GM12865 (cell line): ENCODE measurements around the gene SPDYE2B.
A peak's percentile ranks its signal among the peaks of the same experiment; 100 is the strongest.
"Not testable (repeated sequence)": the region's sequence is repeated elsewhere in the genome, so short reads cannot be mapped to it uniquely, and the experiment has no call there.

Source experiments
- DNase-seq: peaks from one replicate; pipeline ENCODE4 v3.0.0; 2010; ENCODE audit warnings: low read depth
- H3K4me3 ChIP-seq: 2 replicates; pipeline ENCODE4 v1.5.1; 2011; ENCODE audit warnings: mild to moderate bottlenecking, low read depth, low read length, control low read depth

Gene SPDYE2B, protein sequence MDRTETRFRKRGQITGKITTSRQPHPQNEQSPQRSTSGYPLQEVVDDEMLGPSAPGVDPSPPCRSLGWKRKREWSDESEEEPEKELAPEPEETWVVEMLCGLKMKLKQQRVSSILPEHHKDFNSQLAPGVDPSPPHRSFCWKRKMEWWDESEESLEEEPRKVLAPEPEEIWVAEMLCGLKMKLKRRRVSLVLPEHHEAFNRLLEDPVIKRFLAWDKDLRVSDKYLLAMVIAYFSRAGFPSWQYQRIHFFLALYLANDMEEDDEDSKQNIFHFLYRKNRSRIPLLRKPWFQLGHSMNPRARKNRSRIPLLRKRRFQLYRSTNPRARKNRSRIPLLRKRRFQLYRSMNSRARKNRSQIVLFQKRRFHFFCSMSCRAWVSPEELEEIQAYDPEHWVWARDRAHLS

DNA sequence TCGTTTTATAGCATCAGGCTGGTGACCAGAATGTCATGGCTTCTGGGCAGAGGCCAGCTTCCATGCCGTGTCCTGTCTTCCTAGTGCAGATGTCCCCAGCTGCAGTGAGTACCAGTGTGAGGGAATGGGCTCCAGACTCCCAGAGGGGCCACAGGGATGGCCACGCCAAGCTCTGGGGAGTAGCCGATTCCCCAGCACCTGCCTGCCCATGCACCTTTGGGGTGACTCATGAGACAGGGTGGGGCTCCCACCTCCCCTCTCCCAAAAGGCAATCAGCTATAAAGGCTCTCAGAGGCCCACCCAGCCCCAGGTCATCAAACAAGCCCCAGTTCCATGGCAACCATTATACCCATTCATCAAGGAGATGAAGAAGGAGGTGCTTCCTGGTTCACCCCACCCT is at the start of gene SPDYE2B:
SPDYE2B (plus strand) TSS at position 396 of the 400 bp plus-strand sequence. CDS start 2,030 bp downstream, outside the sequence.
- not testable (repeated sequence) for H3K4me3 ChIP-seq, DNase-seq

DNA sequence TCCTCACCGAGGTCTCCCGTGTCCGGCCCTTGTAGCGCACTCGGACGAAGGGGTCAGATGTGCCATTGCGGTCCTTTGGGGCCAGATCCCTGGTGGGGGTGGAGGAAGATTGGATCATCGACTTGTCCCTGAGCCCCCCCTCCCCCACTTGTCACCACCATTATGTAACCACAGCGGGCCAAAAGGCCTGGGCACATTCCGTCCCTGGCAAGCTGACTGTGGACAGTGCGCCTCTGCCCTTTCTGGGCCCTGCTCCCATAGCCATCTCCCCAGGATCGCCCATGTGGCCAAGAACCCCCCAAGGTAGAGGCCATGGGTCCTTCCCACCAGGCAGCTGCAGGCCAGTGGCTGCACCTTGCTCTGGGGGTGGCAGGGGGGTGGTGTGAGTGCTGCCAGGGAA is 47.8 kb upstream of the SPDYE2B start:
- not testable (repeated sequence) for H3K4me3 ChIP-seq, DNase-seq

DNA sequence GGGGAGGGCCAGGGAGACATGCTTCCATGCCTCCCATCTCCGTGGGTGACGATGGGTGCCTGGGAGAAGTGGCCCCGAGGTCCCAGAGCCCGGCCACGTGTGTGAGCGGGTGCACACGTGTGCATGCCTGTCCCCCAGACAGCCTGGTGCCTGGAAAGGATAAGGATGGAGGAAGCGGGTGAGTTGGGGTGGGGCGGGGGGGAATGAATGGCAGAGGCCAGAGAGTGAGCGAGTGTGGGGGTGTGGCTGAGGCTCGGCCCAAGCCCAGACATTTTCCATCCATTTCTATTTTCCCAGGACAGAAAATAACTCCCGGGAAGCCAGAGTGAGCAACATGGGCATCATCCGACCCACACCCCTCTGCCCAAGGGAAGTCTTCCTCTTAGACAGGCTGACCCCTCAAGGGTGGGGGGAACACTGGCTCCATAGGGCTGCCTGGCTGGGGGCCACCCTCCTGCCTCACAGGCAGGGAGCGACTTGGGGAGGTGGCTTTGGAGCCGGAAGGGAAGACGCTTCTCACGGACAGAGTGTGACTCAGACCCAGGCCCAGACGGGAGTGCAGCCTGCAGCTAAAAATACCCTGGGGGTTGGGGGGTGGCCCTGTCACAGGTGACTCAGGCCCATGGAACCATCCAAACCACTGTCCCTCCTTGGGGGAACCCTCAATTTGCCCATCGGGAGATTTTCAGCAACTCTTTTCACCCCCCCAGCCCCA is 45.5 kb upstream of the SPDYE2B start:
- DNase-seq, H3K4me3 ChIP-seq: not testable (repeated sequence)

DNA sequence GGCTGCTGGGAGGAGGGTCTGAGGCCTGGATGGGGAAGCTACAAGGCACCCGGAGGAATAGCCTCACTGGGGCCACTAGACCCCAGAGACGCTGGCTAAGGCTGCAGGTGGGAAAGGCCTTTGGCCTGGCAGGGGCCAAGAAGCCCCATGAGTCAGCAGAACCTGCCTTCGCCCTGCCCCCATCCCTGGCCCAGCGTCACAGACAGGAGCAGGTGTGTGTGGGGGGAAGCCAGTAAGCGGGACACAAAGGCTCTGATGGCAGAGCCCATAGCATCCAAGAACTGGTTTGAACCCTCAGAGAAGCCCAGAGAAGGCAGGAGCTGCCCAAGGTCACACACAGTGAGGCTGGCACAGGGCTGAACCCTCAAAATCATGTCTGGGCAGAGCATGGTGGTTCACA is 43.3 kb upstream of the SPDYE2B start:
- H3K4me3 ChIP-seq = not testable (repeated sequence)

DNA sequence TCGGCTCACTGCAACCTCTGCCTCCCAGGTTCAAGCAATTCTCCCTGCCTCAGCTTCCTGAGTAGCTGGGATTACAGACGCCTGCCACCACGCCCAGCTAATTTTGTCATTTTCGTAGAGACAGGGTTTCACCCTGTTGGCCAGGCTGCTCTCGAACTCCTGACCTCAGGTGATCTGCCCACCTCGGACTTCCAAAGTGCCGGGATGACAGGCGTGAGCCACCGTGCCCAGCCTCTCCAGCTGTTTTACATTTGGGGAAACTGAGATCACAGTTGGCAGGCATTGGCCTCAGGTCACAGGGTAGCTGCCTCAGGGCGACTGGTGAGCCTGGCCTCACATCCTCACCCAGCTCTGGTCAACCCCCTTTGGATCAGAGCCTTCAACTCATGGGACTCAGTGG is 40.4 kb upstream of the SPDYE2B start:
- H3K4me3 ChIP-seq, DNase-seq: not testable (repeated sequence)

More for the DNA sequence above, 43.3 kb upstream of the SPDYE2B start:
- DNase-seq = not testable (repeated sequence)

DNA sequence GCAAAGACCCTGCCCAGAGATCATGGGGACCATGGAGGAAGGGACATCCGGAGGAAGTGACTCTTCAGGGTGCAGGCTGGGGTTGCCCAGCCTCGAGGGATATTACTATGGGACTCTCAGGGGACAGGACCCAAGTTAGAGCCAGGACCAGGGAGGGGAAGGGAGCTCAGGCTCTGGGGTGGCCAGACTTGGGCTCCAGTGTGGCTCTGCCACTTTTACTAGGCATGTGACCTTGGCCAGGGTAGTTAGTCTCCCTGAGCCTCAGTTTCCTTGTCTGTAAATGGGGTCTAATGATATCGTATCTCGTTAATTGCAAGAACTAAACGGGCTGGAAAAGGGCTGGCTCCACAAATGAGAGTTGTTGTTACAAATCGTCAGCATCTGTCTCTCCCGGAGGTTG is 39.7 kb upstream of the SPDYE2B start:
- DNase-seq, H3K4me3 ChIP-seq: not testable (repeated sequence)

DNA sequence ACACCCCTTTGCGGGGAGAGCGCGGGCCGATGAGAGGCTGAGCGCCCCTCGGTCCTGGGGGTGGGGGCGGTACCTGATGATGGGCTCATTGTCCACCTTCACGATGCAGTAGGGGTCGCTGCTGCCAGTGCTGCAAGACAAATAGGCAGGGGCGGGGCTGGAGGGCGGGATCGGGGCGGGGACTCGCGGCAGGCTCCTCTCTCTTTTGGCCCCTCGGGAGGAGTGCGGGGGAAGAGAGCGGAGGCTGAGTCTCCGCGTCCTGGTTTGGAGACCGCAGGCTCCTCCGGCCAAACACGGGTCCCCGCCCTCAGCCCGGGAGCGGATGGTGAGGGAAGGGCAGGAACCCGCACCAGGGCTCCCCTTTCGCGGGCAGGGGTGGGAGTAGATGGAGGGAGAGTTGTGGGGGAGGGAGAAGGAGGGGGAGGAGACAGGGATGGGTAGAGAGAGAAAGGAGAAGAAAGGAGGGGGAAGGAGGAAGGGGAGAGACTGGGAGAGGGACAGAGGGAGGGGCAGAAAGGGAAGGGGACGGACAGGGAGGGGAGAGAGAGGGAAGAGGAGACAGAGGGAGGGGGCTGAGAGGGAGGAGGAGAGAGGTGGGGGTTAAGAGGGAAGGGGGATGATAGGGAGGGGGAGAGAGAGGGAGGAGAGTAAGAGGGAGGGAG is 39.0 kb upstream of the SPDYE2B start:
- H3K4me3 ChIP-seq = not testable (repeated sequence)

DNA sequence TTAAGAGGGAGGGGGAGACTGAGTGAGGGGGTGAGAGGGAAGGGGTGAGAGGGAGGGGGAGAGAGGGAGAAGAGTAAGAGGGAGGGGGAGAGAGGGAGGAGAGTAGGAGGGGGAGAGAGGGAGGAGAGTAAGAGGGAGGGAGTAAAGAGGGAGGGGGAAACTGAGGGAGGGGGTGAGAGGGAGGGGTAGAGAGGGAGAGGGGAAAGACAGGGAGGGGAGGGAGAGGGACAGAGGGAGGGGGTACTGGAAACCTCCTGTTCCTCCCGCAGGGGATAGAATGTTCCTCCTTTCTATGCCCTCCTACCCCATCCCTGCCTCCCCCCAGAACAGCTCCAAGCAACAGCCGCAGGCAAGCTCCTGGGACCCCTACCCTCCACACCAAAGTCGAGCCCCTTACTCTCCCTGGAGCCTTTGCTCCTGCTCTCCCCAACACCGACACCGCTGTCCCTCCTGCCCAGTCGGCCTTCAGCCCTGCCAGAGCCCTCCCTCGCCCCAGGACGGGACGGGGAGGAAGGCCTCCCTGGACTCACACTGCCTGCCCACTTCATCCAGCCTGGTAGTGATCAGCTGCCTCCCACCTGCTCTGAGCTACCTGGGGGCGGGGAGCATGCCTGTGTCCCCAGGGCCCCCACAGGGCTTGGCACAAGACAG is 38.3 kb upstream of the SPDYE2B start:
- peak; percentile 3 for DNase-seq
- H3K4me3 ChIP-seq = peak overlapping the region; percentile 39

More for the DNA sequence above, 39.0 kb upstream of the SPDYE2B start:
- DNase-seq = not testable (repeated sequence)

DNA sequence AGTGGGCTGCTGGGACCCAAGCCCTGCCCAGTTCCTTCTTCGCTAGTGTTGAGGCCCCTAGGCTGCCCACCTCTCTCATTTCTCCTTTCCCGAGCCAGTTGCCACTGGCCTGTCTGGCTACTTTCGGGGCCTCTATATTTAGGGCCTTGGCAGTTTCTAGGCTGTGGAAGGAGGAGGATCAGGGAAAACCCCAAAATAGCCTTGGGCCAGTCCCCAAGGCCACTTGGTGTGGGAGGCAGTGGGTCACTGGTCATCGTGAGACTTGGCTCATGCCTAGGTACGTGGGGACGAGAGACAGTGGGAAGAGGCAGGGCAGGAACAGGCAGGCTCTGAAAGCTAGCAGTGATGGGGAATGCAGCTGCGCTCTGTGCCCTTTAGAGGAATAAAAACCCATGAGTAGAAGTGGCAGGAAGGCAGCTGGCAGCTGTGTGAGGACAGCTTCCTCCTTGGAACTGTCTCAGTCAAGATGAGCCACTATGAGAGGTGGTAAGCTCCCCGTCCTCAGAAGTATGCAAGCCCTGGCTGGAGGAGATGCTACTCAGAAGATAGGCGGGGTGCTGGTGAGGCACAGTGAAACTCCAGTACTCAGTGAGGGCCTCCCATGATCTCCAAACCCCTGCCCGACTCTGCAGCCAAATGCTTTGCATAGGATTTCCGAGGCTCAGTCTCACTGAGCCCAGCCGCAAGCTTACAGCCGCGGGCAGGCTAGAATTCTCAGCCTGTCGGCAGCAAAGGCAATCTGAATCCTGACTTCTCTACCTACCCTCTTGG is 36.4 kb upstream of the SPDYE2B start:
- not testable (repeated sequence) for DNase-seq

DNA sequence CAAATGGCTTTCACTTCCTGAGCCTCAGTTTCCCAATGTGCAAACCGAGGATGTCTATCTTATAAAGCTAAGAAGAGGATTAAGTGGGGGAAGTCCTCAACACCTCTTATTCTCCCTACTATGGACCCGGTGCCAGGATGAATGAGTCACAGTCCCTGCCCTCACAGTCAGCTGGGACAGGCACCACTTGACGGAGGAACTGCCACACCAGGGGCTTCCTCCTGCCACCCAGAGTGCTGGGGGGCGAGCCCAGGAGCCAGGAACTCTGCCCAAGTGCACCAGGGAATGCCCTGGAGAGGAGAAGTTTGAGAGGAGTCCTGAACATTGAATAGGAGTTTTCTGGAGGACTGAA is 35.8 kb upstream of the SPDYE2B start:
- not testable (repeated sequence) for H3K4me3 ChIP-seq, DNase-seq

More for the DNA sequence above, 36.4 kb upstream of the SPDYE2B start:
- H3K4me3 ChIP-seq = not testable (repeated sequence)

DNA sequence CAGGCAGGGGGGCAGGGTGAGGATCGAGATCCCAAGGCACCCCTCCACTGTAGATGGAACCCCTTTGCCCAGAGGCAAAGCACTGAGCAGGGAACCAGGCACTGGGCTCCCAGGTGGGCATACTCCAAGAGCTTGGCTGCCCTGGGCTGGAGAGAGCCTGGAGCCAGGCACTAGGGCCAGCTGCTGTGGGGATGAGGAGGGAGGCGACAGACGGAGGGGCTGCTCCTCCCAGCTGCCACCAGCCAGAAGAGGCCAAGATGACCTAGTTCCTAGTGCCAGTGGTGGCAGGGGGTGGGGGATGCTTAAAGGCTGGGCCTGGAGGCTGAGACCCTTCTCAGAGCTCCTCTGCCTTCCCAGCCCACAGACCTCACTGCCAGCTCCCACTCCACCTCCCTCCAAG is 35.2 kb upstream of the SPDYE2B start:
- not testable (repeated sequence) for DNase-seq, H3K4me3 ChIP-seq

DNA sequence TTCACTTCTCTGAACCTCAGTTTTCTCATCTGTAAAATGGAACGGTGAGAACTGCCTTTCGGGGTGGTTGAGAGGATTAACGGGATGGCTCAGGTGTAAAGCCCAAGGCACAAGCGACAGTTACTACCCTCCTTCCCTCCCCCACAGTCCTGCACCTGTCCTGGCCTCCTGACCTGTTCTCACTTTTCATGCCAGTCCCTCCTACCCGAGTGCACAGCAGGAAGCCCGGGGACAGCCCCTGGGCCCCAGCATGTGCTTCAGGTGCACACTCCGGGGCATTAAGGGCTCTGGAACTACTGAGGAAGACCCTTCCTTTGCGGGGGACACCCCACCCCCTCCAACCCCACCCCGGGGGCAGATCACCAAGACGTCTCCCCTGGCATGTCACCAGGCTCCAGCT is 34.2 kb upstream of the SPDYE2B start:
- not testable (repeated sequence) for H3K4me3 ChIP-seq, DNase-seq

DNA sequence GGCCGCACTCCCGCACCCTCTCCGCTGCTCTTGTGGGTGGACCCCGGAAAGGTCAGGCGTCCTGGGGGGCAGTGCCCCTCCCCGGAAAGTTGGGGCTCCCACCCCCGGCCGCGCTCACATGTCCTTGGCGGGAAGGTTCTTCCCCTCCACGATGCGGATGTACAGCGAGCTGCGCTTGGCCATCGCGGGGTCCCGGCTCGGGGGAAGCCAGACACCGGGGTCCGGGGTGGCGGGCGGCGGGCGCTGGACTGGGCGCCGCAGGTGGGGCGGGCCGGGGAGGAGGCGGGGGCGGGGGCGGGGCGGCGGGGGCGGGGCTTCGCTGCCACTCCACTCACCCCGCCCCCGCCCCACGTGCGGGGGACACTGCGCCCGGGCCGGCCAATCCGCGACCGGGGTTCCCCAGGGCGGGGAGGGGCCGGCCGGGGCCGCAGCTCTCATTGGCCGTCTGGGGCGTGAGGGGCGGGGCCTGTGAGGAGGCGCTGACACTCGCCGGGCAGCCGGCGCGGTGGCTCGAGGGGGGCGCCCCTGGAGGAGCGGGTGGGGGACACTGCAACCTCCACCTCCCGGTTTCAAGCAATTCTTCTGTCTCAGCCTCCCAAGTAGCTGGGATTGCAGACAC is 33.5 kb upstream of the SPDYE2B start, which contains the start of gene RASA4:
RASA4 (minus strand) TSS at position 250 of the 619 bp plus-strand sequence; CDS start at position 183, 67 bp downstream.
- DNase-seq = peak; percentile 25
- H3K4me3 ChIP-seq = peak within 1 kb of the TSS; percentile 48

DNA sequence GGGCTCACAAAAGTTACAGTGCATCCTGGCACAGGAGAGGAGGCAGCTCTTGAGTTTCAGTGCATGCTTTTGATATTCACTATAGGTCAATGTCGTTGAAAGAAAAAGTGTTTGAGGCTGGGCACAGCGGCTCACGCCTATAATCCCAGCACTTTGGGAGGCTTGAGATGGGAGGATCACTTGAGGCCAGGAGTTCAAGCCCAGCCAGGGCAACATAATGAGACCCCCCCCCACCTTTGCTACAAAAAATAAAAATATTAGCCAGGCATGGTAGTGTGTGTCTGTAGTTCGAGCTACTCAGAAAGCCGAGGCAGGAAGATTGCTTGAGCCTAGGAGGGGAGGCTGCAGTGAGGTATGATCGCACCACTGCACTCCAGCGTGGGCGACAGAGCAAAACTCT is 32.0 kb upstream of the SPDYE2B start:
- not testable (repeated sequence) for H3K4me3 ChIP-seq, DNase-seq

DNA sequence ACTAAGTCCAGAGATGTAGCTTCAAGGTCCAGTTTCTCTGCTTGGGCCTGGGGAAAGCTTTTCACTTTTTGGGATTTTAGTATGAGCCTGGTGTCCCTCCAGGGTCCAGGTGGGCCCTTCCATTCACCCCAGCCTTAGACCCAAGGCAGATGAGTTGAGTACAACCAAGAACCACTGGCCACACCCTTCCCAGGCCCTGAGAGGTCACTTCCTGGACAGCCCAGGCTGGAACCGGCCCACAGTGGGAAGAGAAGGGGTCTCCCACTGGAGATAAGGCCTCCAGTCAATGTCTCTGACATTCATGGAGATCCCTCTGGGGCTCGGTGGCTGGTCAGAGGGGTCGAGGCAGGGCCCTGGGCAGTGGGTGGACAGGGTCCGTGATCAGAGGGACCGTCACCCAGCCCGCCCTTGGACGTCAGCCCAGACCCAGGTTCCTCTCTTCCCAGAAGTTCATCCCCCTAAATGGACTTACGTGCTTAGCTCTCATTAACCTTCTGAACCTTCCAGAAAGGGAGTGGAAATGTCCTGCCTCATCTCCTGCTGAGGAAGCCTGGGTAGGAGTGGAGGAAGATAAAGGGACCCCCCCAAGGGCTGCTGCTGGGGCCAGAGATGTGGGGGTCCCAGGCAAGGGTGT is 22.7 kb upstream of the SPDYE2B start:
- H3K4me3 ChIP-seq, DNase-seq: not testable (repeated sequence)

DNA sequence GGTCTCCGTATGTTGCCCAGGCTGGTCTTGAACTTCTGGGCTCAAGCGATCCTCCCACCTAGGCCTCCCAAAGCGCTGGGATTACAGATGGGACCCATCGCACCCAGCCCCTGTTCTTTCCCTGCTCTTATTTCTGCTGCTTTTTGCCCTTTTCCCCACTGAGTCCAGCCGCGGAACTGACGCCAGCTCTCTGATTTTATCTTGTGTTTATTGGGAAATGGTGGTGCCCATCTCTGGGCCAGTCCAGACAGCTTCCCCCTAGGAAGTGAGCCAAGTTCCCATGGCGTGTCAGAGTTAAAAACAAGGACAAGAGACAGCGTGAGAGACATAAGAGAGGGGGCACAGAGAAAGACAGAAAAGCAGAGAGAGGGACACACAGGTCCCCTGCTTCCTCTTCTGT is 19.5 kb upstream of the SPDYE2B start:
- H3K4me3 ChIP-seq, DNase-seq: not testable (repeated sequence)

DNA sequence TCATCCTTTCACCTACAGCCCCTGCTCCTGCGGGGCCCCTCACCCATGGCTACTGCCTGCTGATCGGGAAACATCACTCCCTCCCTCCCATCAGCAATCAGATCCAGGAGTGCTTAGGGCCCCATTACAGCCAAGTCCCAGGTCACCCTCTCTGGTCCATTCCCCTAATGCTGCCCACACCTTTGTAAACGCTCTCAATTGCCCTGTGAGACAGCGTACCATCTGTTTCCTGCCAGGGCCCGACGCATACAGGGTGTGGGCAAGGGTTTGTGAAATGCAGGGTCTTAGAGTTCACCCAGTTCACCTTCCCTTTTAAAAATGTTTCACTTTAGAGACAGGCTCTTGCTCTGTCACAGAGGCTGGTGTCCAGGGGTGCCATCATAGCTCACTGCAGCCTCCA is 15.8 kb upstream of the SPDYE2B start:
- not testable (repeated sequence) for DNase-seq

DNA sequence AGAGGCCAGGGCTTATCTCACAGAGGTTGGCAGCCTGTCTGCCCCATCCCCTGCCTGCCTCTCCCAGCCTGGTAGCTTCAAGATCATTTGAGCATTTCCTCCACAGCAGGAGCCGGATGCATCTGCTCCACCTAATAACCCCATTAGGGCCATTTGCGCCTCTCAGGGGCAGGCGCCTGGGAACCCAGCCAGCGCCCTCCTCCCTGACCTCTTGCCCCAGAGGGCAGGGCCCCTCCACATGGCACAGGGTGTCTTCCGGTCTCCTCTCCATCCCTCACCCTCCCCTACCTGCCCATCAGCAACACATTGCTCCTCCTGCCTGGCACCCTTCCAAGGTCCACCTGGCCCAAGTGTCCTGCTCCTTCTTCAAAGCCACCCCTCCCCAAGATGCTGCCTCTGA is 14.8 kb upstream of the SPDYE2B start:
- not testable (repeated sequence) for DNase-seq, H3K4me3 ChIP-seq

More for the DNA sequence above, 15.8 kb upstream of the SPDYE2B start:
- H3K4me3 ChIP-seq = not testable (repeated sequence)
